HepG2 (cell line): ENCODE data around the gene RNF213. TPM values are rescaled to one million over a fixed set of nuclear protein-coding genes. Genes with fewer than 3 reads are reported as not detected.

Experiments
- ATAC-seq: fragments of 200-7000 bp; cut with Tn5 transposase; 3 replicates; pipeline ENCODE4 v1.9.1; 2020; ENCODE audit warnings: mild to moderate bottlenecking, moderate library complexity
- BruUV-seq: library from RNA; stranded (reverse); fragments of 400-500 nt; replicated peaks from 2 replicates; lab custom pipeline; 2021; lab: Mats Ljungman, UMichigan
- CTCF ChIA-PET: fragments of 300-600 bp; formaldehyde crosslinking; extraction: SDS; loops from one replicate; lab custom pipeline; 2021; ENCODE audit warnings: low total read pairs, inconsistent platforms, low intra/inter-chr PET ratio; lab: Yijun Ruan, JAX
- POLR2A ChIA-PET: fragments of 350-600 bp; sonication (Branson Sonifier 250); formaldehyde crosslinking; loops from one replicate; lab custom pipeline; 2020; ENCODE audit warnings: antibody characterized with exemption, inconsistent platforms; lab: Yijun Ruan, JAX
- DNase-seq: peaks from one replicate; pipeline ENCODE4 v3.0.0-alpha.2; 2015; ENCODE audit warnings: low spot score
- FAIRE-seq: peaks from 3 replicates; lab custom pipeline; 2011; peaks lifted over from hg19 to GRCh38; lab: Jason Lieb, UNC
- H2AFZ ChIP-seq: one replicate; pipeline ENCODE4 v1.6.1; 2011; ENCODE audit warnings: low read length, inconsistent platforms
- H3K27ac ChIP-seq: fragments of 300-600 bp; 3 replicates; pipeline ENCODE4 v1.8.0; 2011; ENCODE audit warnings: mixed run types, mild to moderate bottlenecking, mixed read lengths, low read length, inconsistent platforms; ENCODE audit not compliant: insufficient read depth; ENCODE audit errors: extremely low read length
- H3K27me3 ChIP-seq, 2 experiments: fragments of 200-600 bp in 1 of 2; 2 replicates in 1 of 2; 3 replicates in 1 of 2; pipeline versions ENCODE4 v1.6.0 to v1.8.0; 2011; ENCODE audit warnings: low read length in 2 of 2, mild to moderate bottlenecking in 2 of 2, moderate library complexity in 2 of 2, inconsistent platforms in 1 of 2; ENCODE audit not compliant: insufficient read depth in 2 of 2, control insufficient read depth in 1 of 2
- H3K36me3 ChIP-seq, 2 experiments: fragments of 200-600 bp in 1 of 2; replicated peaks in 1 of 2; 2 replicates in 1 of 2; 3 replicates in 1 of 2; pipeline versions ENCODE4 v1.5.1 to v1.8.0; 2011; ENCODE audit warnings: low read length in 2 of 2, inconsistent platforms in 1 of 2; ENCODE audit not compliant: insufficient read depth in 2 of 2, control insufficient read depth in 1 of 2
- H3K4me1 ChIP-seq: 2 replicates; pipeline ENCODE4 v1.5.1; 2012; ENCODE audit warnings: low read length, inconsistent platforms; ENCODE audit not compliant: insufficient read depth
- H3K4me2 ChIP-seq: 2 replicates; pipeline ENCODE4 v1.6.0; 2011; ENCODE audit warnings: low read depth, low read length, inconsistent platforms
- H3K4me3 ChIP-seq, 3 experiments: fragments of 200-600 bp in 1 of 3; sonication (generic), shearing (Covaris generic) in 1 of 3; replicated peaks in 1 of 3; 2 replicates each; pipeline ENCODE4 v1.5.1; 2011 to 2016; ENCODE audit warnings: low read length in 3 of 3, inconsistent platforms in 2 of 3, low read depth in 2 of 3, mild to moderate bottlenecking in 2 of 3, control low read depth in 1 of 3, mixed read lengths in 1 of 3; ENCODE audit not compliant: insufficient read depth in 1 of 3
- H3K79me2 ChIP-seq: one replicate; pipeline ENCODE4 v1.6.1; 2011; ENCODE audit warnings: low read length, inconsistent platforms; ENCODE audit not compliant: insufficient read depth
- H3K9ac ChIP-seq: 2 replicates; pipeline ENCODE4 v1.6.0; 2011; ENCODE audit warnings: mild to moderate bottlenecking, low read depth, low read length, inconsistent platforms; ENCODE audit not compliant: insufficient read depth
- H3K9me3 ChIP-seq: 2 replicates; pipeline ENCODE4 v1.5.1; 2012; ENCODE audit warnings: mild to moderate bottlenecking, low read length
- H4K20me1 ChIP-seq: 2 replicates; pipeline ENCODE4 v1.6.0; 2011; ENCODE audit warnings: inconsistent platforms, mild to moderate bottlenecking, low read length, moderate library complexity; ENCODE audit not compliant: insufficient read depth
- HDAC1 ChIP-seq: sonication (generic); formaldehyde crosslinking; IDR thresholded peaks from 2 replicates; pipeline ENCODE4 v1.5.1; 2020; ENCODE audit warnings: mild to moderate bottlenecking, missing genetic modification reagents
- HHEX ChIP-seq: IDR thresholded peaks from 2 replicates; pipeline ENCODE4 v1.6.1; 2016; ENCODE audit warnings: control low read depth
- KLF12 ChIP-seq: sonication (generic); formaldehyde crosslinking; IDR thresholded peaks from 2 replicates; pipeline ENCODE4 v1.4.0; 2020; ENCODE audit warnings: missing genetic modification reagents, borderline replicate concordance
- MTA1 ChIP-seq: sonication (generic); formaldehyde crosslinking; IDR thresholded peaks from 2 replicates; pipeline ENCODE4 v1.4.0; 2020; ENCODE audit warnings: missing genetic modification reagents, mild to moderate bottlenecking, borderline replicate concordance
- RFX5 ChIP-seq: IDR thresholded peaks from 2 replicates; pipeline ENCODE4 v1.6.1; 2011; ENCODE audit warnings: low read depth, low read length, improper control_type of control experiment
- SP5 ChIP-seq: IDR thresholded peaks from 2 replicates; pipeline ENCODE4 v1.6.1; 2016; ENCODE audit warnings: low read depth, borderline replicate concordance
- ZNF558 ChIP-seq: sonication (generic); formaldehyde crosslinking; IDR thresholded peaks from 2 replicates; pipeline ENCODE4 v1.9.0; 2022; ENCODE audit warnings: mild to moderate bottlenecking, missing genetic modification reagents, borderline replicate concordance
- ZNF891 ChIP-seq: sonication (generic); formaldehyde crosslinking; IDR thresholded peaks from 2 replicates; pipeline ENCODE4 v1.5.0; 2020; ENCODE audit warnings: mild to moderate bottlenecking, missing genetic modification reagents
- WGBS: methylation state at CpG from one replicate; pipeline ENCODE4 v1.1.6; 2017; ENCODE audit warnings: low lambda C conversion rate; 5-methylcytosine and 5-hydroxymethylcytosine counted together
- in situ Hi-C: cut with HindIII; loops from 2 replicates; pipeline ENCODE4 v1.10.0; 2017; ENCODE audit warnings: low pct_unique_long_range_greater_than_20kb; ENCODE audit not compliant: extremely low pct_ligation_motif_present
- intact Hi-C: fragments of 100-400 bp; cut with micrococcal nuclease; formaldehyde crosslinking; loops from one replicate; pipeline ENCODE4 v1.10.0; 2022; ENCODE audit not compliant: unreplicated experiment
- polyA plus RNA-seq, 8 experiments: library from polyadenylated mRNA; depleted of rRNA in 3 of 8; stranded (reverse) in 7 of 8; unstranded in 1 of 8; fragments of >200 nt; fragmentation: Illumina TruSeq in 4 of 8; extraction: Trizol in 4 of 8; gene quantifications; 2 replicates each; pipeline versions ENCODE4 v1.2.1 to v1.2.3, GENCODE V29; 2011 to 2016; ENCODE audit warnings: low read depth in 4 of 8, missing spikeins in 1 of 8, mixed read lengths in 1 of 8; ENCODE audit not compliant: insufficient read depth in 1 of 8
- total RNA-seq, 5 experiments: library from RNA; depleted of rRNA; stranded (reverse); fragments of >200 nt; fragmentation: Illumina TruSeq; extraction: Trizol; gene quantifications; 2 replicates each; pipeline ENCODE4 v1.2.3, GENCODE V29; 2016; ENCODE audit warnings: low read depth in 1 of 5
- TF ChIP-seq, protein P1 (sequence below): sonication (generic); formaldehyde crosslinking; IDR thresholded peaks from 2 replicates; pipeline ENCODE4 v1.4.0; 2020; ENCODE audit warnings: missing genetic modification reagents
- TF ChIP-seq, protein P2 (sequence below): IDR thresholded peaks from 2 replicates; pipeline ENCODE4 v1.6.1; 2012; ENCODE audit warnings: low read length, improper control_type of control experiment
- TF ChIP-seq, protein P3 (sequence below): IDR thresholded peaks from 2 replicates; pipeline ENCODE4 v1.4.0; 2020; ENCODE audit warnings: mild to moderate bottlenecking, missing genetic modification reagents
- TF ChIP-seq, protein P4 (sequence below): sonication (generic); formaldehyde crosslinking; IDR thresholded peaks from 2 replicates; pipeline ENCODE4 v1.5.0; 2020; ENCODE audit warnings: mild to moderate bottlenecking, missing genetic modification reagents
- TF ChIP-seq, protein P5 (sequence below): sonication (generic); formaldehyde crosslinking; IDR thresholded peaks from 2 replicates; pipeline ENCODE4 v1.4.0; 2020; ENCODE audit warnings: mild to moderate bottlenecking, missing genetic modification reagents

RNF213 gene
- total and polyA plus RNA-seq, 2 of the 13 experiments (the other 11 are each of a cell fraction or from before 2014, with no cell fraction given): 38.6 to 38.7 TPM

DNA sequence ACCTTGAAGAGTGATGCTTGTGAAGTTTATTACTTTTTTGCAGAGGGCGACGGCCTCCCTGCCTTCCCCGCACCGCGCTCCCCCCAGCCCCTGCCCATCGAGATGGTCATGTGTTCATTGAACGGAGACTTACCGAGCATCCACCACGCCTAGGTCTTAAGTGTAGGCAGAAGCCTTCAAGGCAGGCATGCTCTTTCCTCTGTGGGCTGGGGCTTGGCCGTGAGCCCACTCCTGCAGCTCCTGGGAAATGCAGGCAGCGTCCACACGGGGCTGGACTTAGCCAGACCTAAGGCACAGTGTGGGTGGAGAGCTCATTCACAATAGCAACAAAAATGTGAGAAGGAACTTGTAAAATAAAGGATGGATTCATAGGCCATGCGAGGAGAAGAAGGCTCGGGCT lies 19.2 kb downstream of the RNF213 start:
- ChIA-PET POLR2A (interaction anchor here (1.4 kb wide), 1 partner anchor 16 kb away, joined by 4 read pairs; no protein-coding TSS in a partner anchor), CTCF (no interaction called here)
- Histone ChIP-seq H2AFZ (no peak overlapping the region), H3K4me2 (no peak overlapping the region), H3K27ac (no peak overlapping the region), H3K4me1 (no peaks in the 10 kb centered on the region), H3K9ac (no peak overlapping the region), H3K4me3 (no peak overlapping the region), H4K20me1 (no peaks in the 10 kb centered on the region), H3K9me3 (no peaks in the 10 kb centered on the region), H3K79me2 (no peaks in the 10 kb centered on the region), H3K36me3 (peaks cover 2 to 4% of the 10 kb centered on the region in 2 experiments; a peak in 3 of 5 replicates), H3K27me3 (no peaks in the 10 kb centered on the region)
- ATAC-seq (no peak), FAIRE-seq (no peak)
- WGBS: 94% methylated on average over 14 of the region's 14 CpGs
- intact Hi-C loops: no loop called here
- in situ Hi-C loops: no loop called here
- BruUV-seq: no TSS peak
- TF ChIP-seq HHEX (CRISPR knock-in tag): no peak
- TF ChIP-seq, protein P1, sequence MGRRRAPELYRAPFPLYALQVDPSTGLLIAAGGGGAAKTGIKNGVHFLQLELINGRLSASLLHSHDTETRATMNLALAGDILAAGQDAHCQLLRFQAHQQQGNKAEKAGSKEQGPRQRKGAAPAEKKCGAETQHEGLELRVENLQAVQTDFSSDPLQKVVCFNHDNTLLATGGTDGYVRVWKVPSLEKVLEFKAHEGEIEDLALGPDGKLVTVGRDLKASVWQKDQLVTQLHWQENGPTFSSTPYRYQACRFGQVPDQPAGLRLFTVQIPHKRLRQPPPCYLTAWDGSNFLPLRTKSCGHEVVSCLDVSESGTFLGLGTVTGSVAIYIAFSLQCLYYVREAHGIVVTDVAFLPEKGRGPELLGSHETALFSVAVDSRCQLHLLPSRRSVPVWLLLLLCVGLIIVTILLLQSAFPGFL (CRISPR knock-in tag): no peak
- TF ChIP-seq RFX5: no peak
- TF ChIP-seq, protein P2, sequence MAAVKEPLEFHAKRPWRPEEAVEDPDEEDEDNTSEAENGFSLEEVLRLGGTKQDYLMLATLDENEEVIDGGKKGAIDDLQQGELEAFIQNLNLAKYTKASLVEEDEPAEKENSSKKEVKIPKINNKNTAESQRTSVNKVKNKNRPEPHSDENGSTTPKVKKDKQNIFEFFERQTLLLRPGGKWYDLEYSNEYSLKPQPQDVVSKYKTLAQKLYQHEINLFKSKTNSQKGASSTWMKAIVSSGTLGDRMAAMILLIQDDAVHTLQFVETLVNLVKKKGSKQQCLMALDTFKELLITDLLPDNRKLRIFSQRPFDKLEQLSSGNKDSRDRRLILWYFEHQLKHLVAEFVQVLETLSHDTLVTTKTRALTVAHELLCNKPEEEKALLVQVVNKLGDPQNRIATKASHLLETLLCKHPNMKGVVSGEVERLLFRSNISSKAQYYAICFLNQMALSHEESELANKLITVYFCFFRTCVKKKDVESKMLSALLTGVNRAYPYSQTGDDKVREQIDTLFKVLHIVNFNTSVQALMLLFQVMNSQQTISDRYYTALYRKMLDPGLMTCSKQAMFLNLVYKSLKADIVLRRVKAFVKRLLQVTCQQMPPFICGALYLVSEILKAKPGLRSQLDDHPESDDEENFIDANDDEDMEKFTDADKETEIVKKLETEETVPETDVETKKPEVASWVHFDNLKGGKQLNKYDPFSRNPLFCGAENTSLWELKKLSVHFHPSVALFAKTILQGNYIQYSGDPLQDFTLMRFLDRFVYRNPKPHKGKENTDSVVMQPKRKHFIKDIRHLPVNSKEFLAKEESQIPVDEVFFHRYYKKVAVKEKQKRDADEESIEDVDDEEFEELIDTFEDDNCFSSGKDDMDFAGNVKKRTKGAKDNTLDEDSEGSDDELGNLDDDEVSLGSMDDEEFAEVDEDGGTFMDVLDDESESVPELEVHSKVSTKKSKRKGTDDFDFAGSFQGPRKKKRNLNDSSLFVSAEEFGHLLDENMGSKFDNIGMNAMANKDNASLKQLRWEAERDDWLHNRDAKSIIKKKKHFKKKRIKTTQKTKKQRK: no peak
- no peak for TF ChIP-seq KLF12
- TF ChIP-seq, protein P3, sequence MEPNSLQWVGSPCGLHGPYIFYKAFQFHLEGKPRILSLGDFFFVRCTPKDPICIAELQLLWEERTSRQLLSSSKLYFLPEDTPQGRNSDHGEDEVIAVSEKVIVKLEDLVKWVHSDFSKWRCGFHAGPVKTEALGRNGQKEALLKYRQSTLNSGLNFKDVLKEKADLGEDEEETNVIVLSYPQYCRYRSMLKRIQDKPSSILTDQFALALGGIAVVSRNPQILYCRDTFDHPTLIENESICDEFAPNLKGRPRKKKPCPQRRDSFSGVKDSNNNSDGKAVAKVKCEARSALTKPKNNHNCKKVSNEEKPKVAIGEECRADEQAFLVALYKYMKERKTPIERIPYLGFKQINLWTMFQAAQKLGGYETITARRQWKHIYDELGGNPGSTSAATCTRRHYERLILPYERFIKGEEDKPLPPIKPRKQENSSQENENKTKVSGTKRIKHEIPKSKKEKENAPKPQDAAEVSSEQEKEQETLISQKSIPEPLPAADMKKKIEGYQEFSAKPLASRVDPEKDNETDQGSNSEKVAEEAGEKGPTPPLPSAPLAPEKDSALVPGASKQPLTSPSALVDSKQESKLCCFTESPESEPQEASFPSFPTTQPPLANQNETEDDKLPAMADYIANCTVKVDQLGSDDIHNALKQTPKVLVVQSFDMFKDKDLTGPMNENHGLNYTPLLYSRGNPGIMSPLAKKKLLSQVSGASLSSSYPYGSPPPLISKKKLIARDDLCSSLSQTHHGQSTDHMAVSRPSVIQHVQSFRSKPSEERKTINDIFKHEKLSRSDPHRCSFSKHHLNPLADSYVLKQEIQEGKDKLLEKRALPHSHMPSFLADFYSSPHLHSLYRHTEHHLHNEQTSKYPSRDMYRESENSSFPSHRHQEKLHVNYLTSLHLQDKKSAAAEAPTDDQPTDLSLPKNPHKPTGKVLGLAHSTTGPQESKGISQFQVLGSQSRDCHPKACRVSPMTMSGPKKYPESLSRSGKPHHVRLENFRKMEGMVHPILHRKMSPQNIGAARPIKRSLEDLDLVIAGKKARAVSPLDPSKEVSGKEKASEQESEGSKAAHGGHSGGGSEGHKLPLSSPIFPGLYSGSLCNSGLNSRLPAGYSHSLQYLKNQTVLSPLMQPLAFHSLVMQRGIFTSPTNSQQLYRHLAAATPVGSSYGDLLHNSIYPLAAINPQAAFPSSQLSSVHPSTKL (CRISPR knock-in tag): no peak
- TF ChIP-seq, protein P4, sequence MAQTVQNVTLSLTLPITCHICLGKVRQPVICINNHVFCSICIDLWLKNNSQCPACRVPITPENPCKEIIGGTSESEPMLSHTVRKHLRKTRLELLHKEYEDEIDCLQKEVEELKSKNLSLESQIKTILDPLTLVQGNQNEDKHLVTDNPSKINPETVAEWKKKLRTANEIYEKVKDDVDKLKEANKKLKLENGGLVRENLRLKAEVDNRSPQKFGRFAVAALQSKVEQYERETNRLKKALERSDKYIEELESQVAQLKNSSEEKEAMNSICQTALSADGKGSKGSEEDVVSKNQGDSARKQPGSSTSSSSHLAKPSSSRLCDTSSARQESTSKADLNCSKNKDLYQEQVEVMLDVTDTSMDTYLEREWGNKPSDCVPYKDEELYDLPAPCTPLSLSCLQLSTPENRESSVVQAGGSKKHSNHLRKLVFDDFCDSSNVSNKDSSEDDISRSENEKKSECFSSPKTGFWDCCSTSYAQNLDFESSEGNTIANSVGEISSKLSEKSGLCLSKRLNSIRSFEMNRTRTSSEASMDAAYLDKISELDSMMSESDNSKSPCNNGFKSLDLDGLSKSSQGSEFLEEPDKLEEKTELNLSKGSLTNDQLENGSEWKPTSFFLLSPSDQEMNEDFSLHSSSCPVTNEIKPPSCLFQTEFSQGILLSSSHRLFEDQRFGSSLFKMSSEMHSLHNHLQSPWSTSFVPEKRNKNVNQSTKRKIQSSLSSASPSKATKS (CRISPR knock-in tag): no peak
- TF ChIP-seq HDAC1 (CRISPR knock-in tag): no peak
- no peak for TF ChIP-seq MTA1 (CRISPR knock-in tag)
- TF ChIP-seq, protein P5, sequence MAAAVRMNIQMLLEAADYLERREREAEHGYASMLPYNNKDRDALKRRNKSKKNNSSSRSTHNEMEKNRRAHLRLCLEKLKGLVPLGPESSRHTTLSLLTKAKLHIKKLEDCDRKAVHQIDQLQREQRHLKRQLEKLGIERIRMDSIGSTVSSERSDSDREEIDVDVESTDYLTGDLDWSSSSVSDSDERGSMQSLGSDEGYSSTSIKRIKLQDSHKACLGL (CRISPR knock-in tag): no peak
- TF ChIP-seq ZNF891 (CRISPR knock-in tag): no peak
- no peak for TF ChIP-seq SP5 (CRISPR knock-in tag)
- no peak for TF ChIP-seq ZNF558 (CRISPR knock-in tag)
- TF ChIP-seq, all 625 proteins: peak for 0
- no peak for DNase-seq
